ENCODE data around the gene PXK.

DNA sequence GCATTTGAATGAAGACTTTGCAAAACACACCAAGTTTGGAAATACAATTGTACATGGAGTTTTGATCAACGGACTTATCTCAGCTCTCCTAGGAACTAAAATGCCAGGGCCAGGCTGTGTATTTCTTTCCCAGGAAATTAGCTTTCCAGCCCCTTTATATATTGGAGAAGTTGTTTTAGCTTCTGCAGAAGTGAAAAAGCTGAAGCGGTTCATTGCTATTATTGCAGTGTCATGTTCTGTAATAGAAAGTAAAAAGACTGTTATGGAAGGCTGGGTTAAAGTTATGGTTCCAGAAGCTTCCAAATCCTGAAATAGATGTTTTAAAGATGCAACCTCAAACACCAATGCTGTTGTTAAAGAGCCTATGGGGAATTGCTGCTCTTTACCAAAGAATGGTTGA is 14.9 kb upstream of the PXK start:
- TF ChIP-seq ZBTB11 (tag by site-specific recombination; conservative IDR thresholded peaks at IDR 0.05; ENCODE audit: low read depth) (no peak), CTCF (tag by site-specific recombination; IDR thresholded peaks at IDR 0.05) (no peak), ZNF114 (tag by site-specific recombination; IDR thresholded peaks at IDR 0.05) (no peak), ZBTB10 (tag by site-specific recombination; IDR thresholded peaks at IDR 0.05) (no peak), ZNF416 (tag by site-specific recombination; IDR thresholded peaks at IDR 0.05) (no peak), ZNF24 (tag by site-specific recombination; IDR thresholded peaks at IDR 0.05) (no peak), ZNF292 (tag by site-specific recombination; IDR thresholded peaks at IDR 0.05; ENCODE audit: borderline replicate concordance, low read depth) (no peak), REST (tag by site-specific recombination; IDR thresholded peaks at IDR 0.05) (no peak), ZNF561 (tag by site-specific recombination; IDR thresholded peaks at IDR 0.05; ENCODE audit: borderline replicate concordance) (no peak), ZNF571 (tag by site-specific recombination; IDR thresholded peaks at IDR 0.05) (no peak)
- TF ChIP-seq, protein P1, sequence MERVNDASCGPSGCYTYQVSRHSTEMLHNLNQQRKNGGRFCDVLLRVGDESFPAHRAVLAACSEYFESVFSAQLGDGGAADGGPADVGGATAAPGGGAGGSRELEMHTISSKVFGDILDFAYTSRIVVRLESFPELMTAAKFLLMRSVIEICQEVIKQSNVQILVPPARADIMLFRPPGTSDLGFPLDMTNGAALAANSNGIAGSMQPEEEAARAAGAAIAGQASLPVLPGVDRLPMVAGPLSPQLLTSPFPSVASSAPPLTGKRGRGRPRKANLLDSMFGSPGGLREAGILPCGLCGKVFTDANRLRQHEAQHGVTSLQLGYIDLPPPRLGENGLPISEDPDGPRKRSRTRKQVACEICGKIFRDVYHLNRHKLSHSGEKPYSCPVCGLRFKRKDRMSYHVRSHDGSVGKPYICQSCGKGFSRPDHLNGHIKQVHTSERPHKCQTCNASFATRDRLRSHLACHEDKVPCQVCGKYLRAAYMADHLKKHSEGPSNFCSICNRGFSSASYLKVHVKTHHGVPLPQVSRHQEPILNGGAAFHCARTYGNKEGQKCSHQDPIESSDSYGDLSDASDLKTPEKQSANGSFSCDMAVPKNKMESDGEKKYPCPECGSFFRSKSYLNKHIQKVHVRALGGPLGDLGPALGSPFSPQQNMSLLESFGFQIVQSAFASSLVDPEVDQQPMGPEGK (tag by site-specific recombination; IDR thresholded peaks at IDR 0.05), result no peak

Measured in HEK293 (cell line).